Mesenchymal stem cell (in vitro differentiated cells and primary cell): Measurements from ENCODE around the gene GFRA1.

ENCODE experiments used
- DNase-seq: peaks from one replicate; pipeline ENCODE4 v3.0.0-alpha.2; 2013
- H2AFZ ChIP-seq: one replicate; pipeline ENCODE4 v1.6.1; 2013; ENCODE audit warnings: low read depth, mild to moderate bottlenecking, control low read depth, inconsistent platforms, low read length, moderate library complexity
- H2AK5ac ChIP-seq: 2 replicates; pipeline ENCODE4 v1.6.1; 2013; ENCODE audit warnings: low read length, moderate library complexity, mild to moderate bottlenecking, inconsistent platforms; ENCODE audit not compliant: severe bottlenecking
- H2BK120ac ChIP-seq: one replicate; pipeline ENCODE4 v1.6.1; 2013; ENCODE audit warnings: low read depth, mild to moderate bottlenecking, inconsistent platforms, low read length, moderate library complexity
- H2BK12ac ChIP-seq, 2 experiments: one replicate each; pipeline ENCODE4 v1.6.1; 2013; ENCODE audit warnings: inconsistent platforms in 2 of 2, low read length in 2 of 2, mild to moderate bottlenecking in 2 of 2, moderate library complexity in 2 of 2, control low read depth in 1 of 2
- H2BK15ac ChIP-seq: one replicate; pipeline ENCODE4 v1.6.1; 2013; ENCODE audit warnings: mild to moderate bottlenecking, low read depth, inconsistent platforms; ENCODE audit not compliant: poor library complexity, severe bottlenecking
- H2BK5ac ChIP-seq: 2 replicates; pipeline ENCODE4 v1.6.1; 2013; ENCODE audit warnings: low read depth, mild to moderate bottlenecking, low read length, control low read depth, inconsistent platforms; ENCODE audit not compliant: poor library complexity, severe bottlenecking
- H3K14ac ChIP-seq, 2 experiments: one replicate each; pipeline ENCODE4 v1.6.1; 2013; ENCODE audit warnings: inconsistent platforms in 2 of 2, low read length in 2 of 2, control low read depth in 1 of 2, mild to moderate bottlenecking in 1 of 2, moderate library complexity in 1 of 2
- H3K18ac ChIP-seq, 2 experiments: one replicate each; pipeline ENCODE4 v1.6.1; 2013; ENCODE audit warnings: inconsistent platforms in 2 of 2, low read length in 2 of 2, control low read depth in 1 of 2, low read depth in 1 of 2, mild to moderate bottlenecking in 1 of 2
- H3K23ac ChIP-seq, 2 experiments: one replicate each; pipeline ENCODE4 v1.6.1; 2013; ENCODE audit warnings: inconsistent platforms in 2 of 2, low read length in 2 of 2, mild to moderate bottlenecking in 2 of 2, moderate library complexity in 2 of 2, control low read depth in 1 of 2
- H3K27ac ChIP-seq: 2 replicates; pipeline ENCODE4 v1.5.1; 2013; ENCODE audit warnings: mild to moderate bottlenecking, moderate library complexity, low read length, control low read depth, inconsistent platforms; ENCODE audit not compliant: poor library complexity, severe bottlenecking
- H3K27me3 ChIP-seq, 2 experiments: 2 replicates each; pipeline versions ENCODE4 v1.6.1 to v1.7.0; 2013; ENCODE audit warnings: low read length in 2 of 2, mild to moderate bottlenecking in 2 of 2, moderate library complexity in 2 of 2, control low read depth in 1 of 2, inconsistent platforms in 1 of 2; ENCODE audit not compliant: control insufficient read depth in 1 of 2, insufficient read depth in 1 of 2
- H3K36me3 ChIP-seq, 2 experiments: 2 replicates each; pipeline versions ENCODE4 v1.6.1 to v1.7.0; 2013; ENCODE audit warnings: low read length in 2 of 2, control low read depth in 1 of 2, inconsistent platforms in 1 of 2, low read depth in 1 of 2, mild to moderate bottlenecking in 1 of 2; ENCODE audit not compliant: insufficient read depth in 2 of 2, control insufficient read depth in 1 of 2
- H3K4ac ChIP-seq, 2 experiments: one replicate each; pipeline ENCODE4 v1.6.1; 2013; ENCODE audit warnings: inconsistent platforms in 2 of 2, low read length in 2 of 2, mild to moderate bottlenecking in 2 of 2, moderate library complexity in 2 of 2, control low read depth in 1 of 2, low read depth in 1 of 2
- H3K4me1 ChIP-seq: 2 replicates; pipeline ENCODE4 v1.6.1; 2013; ENCODE audit warnings: low read depth, low read length, control low read depth; ENCODE audit not compliant: control insufficient read depth, insufficient read depth
- H3K4me2 ChIP-seq: 2 replicates; pipeline ENCODE4 v1.6.1; 2013; ENCODE audit warnings: low read length, mild to moderate bottlenecking, inconsistent platforms; ENCODE audit not compliant: poor library complexity, severe bottlenecking
- H3K4me3 ChIP-seq, 2 experiments: 2 replicates each; pipeline versions ENCODE4 v1.5.1 to v1.7.0; 2013; ENCODE audit warnings: low read length in 2 of 2, mild to moderate bottlenecking in 2 of 2, control low read depth in 1 of 2, low read depth in 1 of 2; ENCODE audit not compliant: insufficient read depth in 1 of 2
- H3K79me1 ChIP-seq: replicated peaks from 2 replicates; pipeline ENCODE4 v1.6.1; 2013; ENCODE audit warnings: mild to moderate bottlenecking, control low read depth, low read length, inconsistent platforms; ENCODE audit not compliant: poor library complexity, severe bottlenecking
- H3K9ac ChIP-seq: 2 replicates; pipeline ENCODE4 v1.7.0; 2013; ENCODE audit warnings: mild to moderate bottlenecking, low read length, moderate library complexity
- H3K9me3 ChIP-seq: 2 replicates; pipeline ENCODE4 v1.7.0; 2013; ENCODE audit warnings: mild to moderate bottlenecking, low read length; ENCODE audit not compliant: control insufficient read depth
- H4K8ac ChIP-seq: one replicate; pipeline ENCODE4 v1.6.1; 2013; ENCODE audit warnings: inconsistent platforms, mild to moderate bottlenecking, low read length, moderate library complexity
- H4K91ac ChIP-seq: one replicate; pipeline ENCODE4 v1.6.1; 2013; ENCODE audit warnings: mild to moderate bottlenecking, low read length, inconsistent platforms
- WGBS: methylation state at CpG from one replicate; pipeline ENCODE4 v1.1.7; 2013; ENCODE audit warnings: mixed read lengths; 5-methylcytosine and 5-hydroxymethylcytosine counted together

GFRA1 gene

GRCh38 chr10:116130006-116130405 is 143.0 kb downstream of the GFRA1 start:
- H3K27me3 ChIP-seq: no peaks in the 10 kb centered on the region
- H2AK5ac ChIP-seq: no peak overlapping the region

GRCh38 chr10:116126954-116127695 is 145.9 kb downstream of the GFRA1 start:
- H2BK12ac ChIP-seq: no peak overlapping the region
- H3K9me3 ChIP-seq: peaks cover 14% of the 10 kb centered on the region

More at GRCh38 chr10:116130006-116130405, 143.0 kb downstream of the GFRA1 start:
- Histone ChIP-seq H3K4ac (no peak overlapping the region), H2BK5ac (no peak overlapping the region), H3K4me3 (no peak overlapping the region), H3K14ac (no peak overlapping the region), H2AFZ (no peak overlapping the region), H4K91ac (no peak overlapping the region), H3K18ac (no peak overlapping the region), H2BK120ac (no peak overlapping the region), H3K4me1 (peaks cover 7% of the 10 kb centered on the region), H2BK12ac (no peak overlapping the region), H3K23ac (no peak overlapping the region), H3K9me3 (peaks cover 14% of the 10 kb centered on the region), H3K79me1 (peaks cover 20% of the 10 kb centered on the region), H4K8ac (no peak overlapping the region), H2BK15ac (no peak overlapping the region), H3K36me3 (peaks cover 0 to 6% of the 10 kb centered on the region in 2 experiments), H3K9ac (no peak overlapping the region), H3K27ac (no peak overlapping the region), H3K4me2 (no peak overlapping the region)
- no CpG with 5 or more reads among the region's 1 CpG for WGBS
- no peak for DNase-seq

GRCh38 chr10:116126239-116126638 is 146.8 kb downstream of the GFRA1 start:
- H3K4ac ChIP-seq: no peak overlapping the region
- no peak overlapping the region for H3K18ac ChIP-seq
- no peak overlapping the region for H2AK5ac ChIP-seq

More at GRCh38 chr10:116126954-116127695, 145.9 kb downstream of the GFRA1 start:
- Histone ChIP-seq H2BK15ac (no peak overlapping the region), H2BK5ac (no peak overlapping the region), H4K91ac (no peak overlapping the region), H4K8ac (no peak overlapping the region), H3K23ac (no peak overlapping the region), H3K18ac (no peak overlapping the region), H2AFZ (no peak overlapping the region), H2BK120ac (no peak overlapping the region), H3K4ac (no peak overlapping the region), H3K14ac (no peak overlapping the region), H3K27me3 (no peaks in the 10 kb centered on the region), H3K79me1 (peaks cover 13% of the 10 kb centered on the region), H3K36me3 (peaks cover 0 to 23% of the 10 kb centered on the region in 2 experiments), H3K4me1 (peaks cover 2% of the 10 kb centered on the region), H2AK5ac (no peak overlapping the region), H3K9ac (no peak overlapping the region), H3K4me2 (no peak overlapping the region), H3K27ac (no peak overlapping the region), H3K4me3 (no peak overlapping the region)
- 91% methylated on average over 9 of the region's 10 CpGs for WGBS
- DNase-seq: no peak

GRCh38 chr10:116125180-116125579 is 147.8 kb downstream of the GFRA1 start:
- WGBS: 90% methylated on average over 19 of the region's 19 CpGs
- Histone ChIP-seq H3K4ac (no peak overlapping the region), H3K4me2 (no peak overlapping the region), H4K8ac (no peak overlapping the region), H3K18ac (no peak overlapping the region), H3K14ac (no peak overlapping the region), H3K9me3 (peaks cover 11% of the 10 kb centered on the region), H2AK5ac (no peak overlapping the region), H3K27ac (no peak overlapping the region), H4K91ac (no peak overlapping the region), H2BK120ac (no peak overlapping the region), H2BK12ac (no peak overlapping the region), H2BK5ac (no peak overlapping the region), H3K27me3 (no peaks in the 10 kb centered on the region), H3K4me3 (no peak overlapping the region), H3K9ac (no peak overlapping the region), H2AFZ (no peak overlapping the region), H2BK15ac (no peak overlapping the region), H3K36me3 (peaks cover 0 to 32% of the 10 kb centered on the region in 2 experiments), H3K23ac (no peak overlapping the region), H3K79me1 (peaks cover 15% of the 10 kb centered on the region), H3K4me1 (peaks cover 2% of the 10 kb centered on the region)
- DNase-seq: no peak

More at GRCh38 chr10:116126239-116126638, 146.8 kb downstream of the GFRA1 start:
- no peak overlapping the region for H2BK120ac ChIP-seq
- no peak overlapping the region for H3K4me3 ChIP-seq
- H3K36me3 ChIP-seq: peaks cover 0 to 25% of the 10 kb centered on the region in 2 experiments
- H3K9me3 ChIP-seq: peaks cover 14% of the 10 kb centered on the region
- no peak for DNase-seq
- H3K4me2 ChIP-seq: no peak overlapping the region
- H3K23ac ChIP-seq: no peak overlapping the region
- no peak overlapping the region for H3K27ac ChIP-seq
- no peak overlapping the region for H2BK5ac ChIP-seq
- peaks cover 2% of the 10 kb centered on the region for H3K4me1 ChIP-seq
- H3K14ac ChIP-seq: peak overlapping the region in 1 of 2 experiments; percentile 88
- H3K27me3 ChIP-seq: no peaks in the 10 kb centered on the region
- H4K8ac ChIP-seq: no peak overlapping the region
- no peak overlapping the region for H2AFZ ChIP-seq
- no peak overlapping the region for H3K9ac ChIP-seq
- no peak overlapping the region for H2BK15ac ChIP-seq
- peaks cover 14% of the 10 kb centered on the region for H3K79me1 ChIP-seq
- peak overlapping the region; percentile 59 for H4K91ac ChIP-seq
- 87% methylated on average over 3 of the region's 3 CpGs for WGBS
- no peak overlapping the region for H2BK12ac ChIP-seq
